ENCODE data around the gene UBE2Q2.

- TF ChIP-seq, protein P1, sequence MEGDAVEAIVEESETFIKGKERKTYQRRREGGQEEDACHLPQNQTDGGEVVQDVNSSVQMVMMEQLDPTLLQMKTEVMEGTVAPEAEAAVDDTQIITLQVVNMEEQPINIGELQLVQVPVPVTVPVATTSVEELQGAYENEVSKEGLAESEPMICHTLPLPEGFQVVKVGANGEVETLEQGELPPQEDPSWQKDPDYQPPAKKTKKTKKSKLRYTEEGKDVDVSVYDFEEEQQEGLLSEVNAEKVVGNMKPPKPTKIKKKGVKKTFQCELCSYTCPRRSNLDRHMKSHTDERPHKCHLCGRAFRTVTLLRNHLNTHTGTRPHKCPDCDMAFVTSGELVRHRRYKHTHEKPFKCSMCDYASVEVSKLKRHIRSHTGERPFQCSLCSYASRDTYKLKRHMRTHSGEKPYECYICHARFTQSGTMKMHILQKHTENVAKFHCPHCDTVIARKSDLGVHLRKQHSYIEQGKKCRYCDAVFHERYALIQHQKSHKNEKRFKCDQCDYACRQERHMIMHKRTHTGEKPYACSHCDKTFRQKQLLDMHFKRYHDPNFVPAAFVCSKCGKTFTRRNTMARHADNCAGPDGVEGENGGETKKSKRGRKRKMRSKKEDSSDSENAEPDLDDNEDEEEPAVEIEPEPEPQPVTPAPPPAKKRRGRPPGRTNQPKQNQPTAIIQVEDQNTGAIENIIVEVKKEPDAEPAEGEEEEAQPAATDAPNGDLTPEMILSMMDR (IDR thresholded peaks at IDR 0.05), result no peak
- no peak for TF ChIP-seq POLR2A (IDR thresholded peaks at IDR 0.05)
Measured at GRCh38 chr15:75900577-75900976, 57.3 kb downstream of the UBE2Q2 start.
